ENCODE results near the gene GALNS. TPM values are rescaled to one million over a fixed set of nuclear protein-coding genes. Genes with fewer than 3 reads are reported as not detected.

Gene GALNS, protein sequence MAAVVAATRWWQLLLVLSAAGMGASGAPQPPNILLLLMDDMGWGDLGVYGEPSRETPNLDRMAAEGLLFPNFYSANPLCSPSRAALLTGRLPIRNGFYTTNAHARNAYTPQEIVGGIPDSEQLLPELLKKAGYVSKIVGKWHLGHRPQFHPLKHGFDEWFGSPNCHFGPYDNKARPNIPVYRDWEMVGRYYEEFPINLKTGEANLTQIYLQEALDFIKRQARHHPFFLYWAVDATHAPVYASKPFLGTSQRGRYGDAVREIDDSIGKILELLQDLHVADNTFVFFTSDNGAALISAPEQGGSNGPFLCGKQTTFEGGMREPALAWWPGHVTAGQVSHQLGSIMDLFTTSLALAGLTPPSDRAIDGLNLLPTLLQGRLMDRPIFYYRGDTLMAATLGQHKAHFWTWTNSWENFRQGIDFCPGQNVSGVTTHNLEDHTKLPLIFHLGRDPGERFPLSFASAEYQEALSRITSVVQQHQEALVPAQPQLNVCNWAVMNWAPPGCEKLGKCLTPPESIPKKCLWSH
- total RNA-seq = 15.5 TPM
- long read RNA-seq, transcript GALNS-201 (14 exons, 2,363 nt) = major isoform, 25 of 48 reads
- long read RNA-seq, partial matches to known transcripts = 7 of 48 reads
- long read RNA-seq, other reads (novel, unspliced or antisense) = 16 of 48 reads

DNA sequence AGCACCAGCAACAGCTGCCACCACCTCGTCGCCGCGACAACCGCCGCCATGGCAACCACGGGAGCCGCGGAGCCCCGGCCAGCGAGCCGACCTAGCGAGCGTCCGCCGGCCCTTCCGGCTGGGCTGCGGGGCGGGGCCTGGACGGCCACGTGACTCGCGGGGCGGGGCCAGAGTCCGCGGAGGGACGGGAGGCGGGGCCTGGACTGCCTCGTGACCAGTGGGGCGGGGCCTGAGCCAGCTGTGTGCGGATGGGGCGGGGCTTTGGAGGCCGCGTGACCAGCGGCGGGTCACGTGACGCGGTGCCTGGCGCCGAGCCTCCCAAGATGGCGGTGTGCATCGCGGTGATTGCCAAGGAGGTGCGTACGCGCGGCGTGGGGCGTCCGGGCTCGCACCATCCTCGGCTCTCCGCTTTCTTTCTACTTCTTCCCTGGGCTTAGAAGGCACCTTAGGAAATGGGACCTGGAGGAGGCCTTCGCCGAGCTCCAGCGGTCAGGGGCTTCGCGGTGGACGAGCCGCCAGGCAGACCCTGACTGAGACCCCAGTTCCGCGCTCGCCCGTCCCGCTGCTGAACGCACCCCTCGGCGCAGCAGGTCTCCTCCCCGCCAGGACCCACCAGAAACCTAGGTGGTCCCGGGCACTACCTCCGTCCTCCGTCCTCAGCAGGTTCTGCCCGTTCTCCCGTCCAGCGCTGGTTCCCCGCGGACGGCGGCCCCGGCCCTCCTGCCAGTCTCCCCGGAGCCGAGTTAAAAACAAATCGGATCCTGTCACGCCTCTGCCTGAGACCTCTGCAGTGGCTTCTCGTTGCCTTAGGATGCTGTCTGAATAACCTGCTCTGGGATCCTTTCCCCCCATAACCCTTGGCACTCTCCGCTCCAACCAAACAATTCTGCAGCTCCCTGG lies at the start of gene GALNS, which contains the start of gene TRAPPC2L:
Gene GALNS, minus strand, starts transcription at position 120 of the 900 bp plus-strand sequence. Its CDS starts 70 bp downstream, at position 50.
Gene TRAPPC2L, plus strand, starts transcription at position 300 of the 900 bp plus-strand sequence. Its CDS starts 24 bp downstream, at position 324.
- Histone ChIP-seq H3K36me3 (peaks cover 28% of the 10 kb centered on the region), H3K9me3 (replicated peaks) (no peaks in the 10 kb centered on the region), H3K4me1 (peaks cover 32% of the 10 kb centered on the region), H3K27me3 (ENCODE audit: low read depth) (no peaks in the 10 kb centered on the region), H3K4me3 (peak within 1 kb of the TSS; percentile 98), H3K27ac (replicated peaks) (peak within 1 kb of the TSS; percentile 92)
- intact Hi-C loops (cut with micrococcal nuclease) = no loop called here
- TF ChIP-seq, protein P1, sequence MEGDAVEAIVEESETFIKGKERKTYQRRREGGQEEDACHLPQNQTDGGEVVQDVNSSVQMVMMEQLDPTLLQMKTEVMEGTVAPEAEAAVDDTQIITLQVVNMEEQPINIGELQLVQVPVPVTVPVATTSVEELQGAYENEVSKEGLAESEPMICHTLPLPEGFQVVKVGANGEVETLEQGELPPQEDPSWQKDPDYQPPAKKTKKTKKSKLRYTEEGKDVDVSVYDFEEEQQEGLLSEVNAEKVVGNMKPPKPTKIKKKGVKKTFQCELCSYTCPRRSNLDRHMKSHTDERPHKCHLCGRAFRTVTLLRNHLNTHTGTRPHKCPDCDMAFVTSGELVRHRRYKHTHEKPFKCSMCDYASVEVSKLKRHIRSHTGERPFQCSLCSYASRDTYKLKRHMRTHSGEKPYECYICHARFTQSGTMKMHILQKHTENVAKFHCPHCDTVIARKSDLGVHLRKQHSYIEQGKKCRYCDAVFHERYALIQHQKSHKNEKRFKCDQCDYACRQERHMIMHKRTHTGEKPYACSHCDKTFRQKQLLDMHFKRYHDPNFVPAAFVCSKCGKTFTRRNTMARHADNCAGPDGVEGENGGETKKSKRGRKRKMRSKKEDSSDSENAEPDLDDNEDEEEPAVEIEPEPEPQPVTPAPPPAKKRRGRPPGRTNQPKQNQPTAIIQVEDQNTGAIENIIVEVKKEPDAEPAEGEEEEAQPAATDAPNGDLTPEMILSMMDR (IDR thresholded peaks at IDR 0.05; ENCODE audit: borderline replicate concordance) = no peak
- peak; percentile 99 for DNase-seq

DNA sequence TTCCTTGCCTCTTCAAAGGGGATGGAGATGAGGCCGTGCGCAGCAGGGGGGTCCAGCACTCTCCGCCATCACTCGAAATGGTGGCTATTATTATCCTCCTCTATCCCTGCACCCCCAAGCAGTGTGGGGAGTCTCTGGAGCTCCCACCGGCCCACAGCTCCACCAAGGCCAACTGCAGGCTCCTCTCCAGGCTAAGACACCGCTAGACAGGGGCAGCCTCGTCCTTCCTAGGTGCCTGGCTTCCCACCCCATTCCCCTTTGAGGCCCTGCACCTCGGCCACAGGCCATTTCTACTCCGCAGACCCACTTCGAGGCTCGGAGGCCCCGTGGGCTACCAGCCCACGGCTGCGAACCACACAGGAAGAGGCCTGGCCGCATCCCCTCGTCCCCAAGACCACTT lies 49.3 kb upstream of the GALNS start:
- intact Hi-C loops (cut with micrococcal nuclease) = no loop called here
- Histone ChIP-seq H3K9me3 (replicated peaks) (no peaks in the 10 kb centered on the region), H3K4me1 (peaks cover 66% of the 10 kb centered on the region), H3K36me3 (peaks cover 3% of the 10 kb centered on the region), H3K27me3 (ENCODE audit: low read depth) (peaks cover 7% of the 10 kb centered on the region), H3K27ac (replicated peaks) (no peak overlapping the region), H3K4me3 (no peak overlapping the region)
- TF ChIP-seq, protein P1 (IDR thresholded peaks at IDR 0.05; ENCODE audit: borderline replicate concordance) = no peak
- no peak for DNase-seq

DNA sequence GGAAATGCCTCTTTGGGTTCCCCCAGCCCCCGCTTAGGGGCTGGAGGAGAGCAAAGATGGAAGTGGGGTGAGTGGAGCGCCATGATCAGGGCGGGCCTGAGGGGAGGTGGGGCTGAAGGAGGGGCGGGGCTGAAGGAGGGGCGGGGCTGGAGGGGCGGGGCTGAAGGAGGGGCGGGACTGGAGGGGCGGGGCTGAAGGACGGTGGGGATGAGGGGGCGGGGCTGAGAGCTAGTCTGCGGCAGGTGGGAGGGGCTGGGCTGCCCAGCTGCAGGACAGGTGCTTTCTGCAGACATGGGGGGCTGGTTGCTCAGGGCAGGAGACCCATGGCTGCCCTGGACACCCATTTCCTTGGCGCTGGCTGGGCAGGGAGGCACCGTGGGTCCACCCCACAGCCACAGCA lies 48.8 kb upstream of the GALNS start:
- TF ChIP-seq, protein P1 (IDR thresholded peaks at IDR 0.05; ENCODE audit: borderline replicate concordance) = no peak
- Histone ChIP-seq H3K4me1 (peaks cover 61% of the 10 kb centered on the region), H3K9me3 (replicated peaks) (no peaks in the 10 kb centered on the region), H3K36me3 (peaks cover 8% of the 10 kb centered on the region), H3K4me3 (no peak overlapping the region), H3K27me3 (ENCODE audit: low read depth) (peaks cover 5% of the 10 kb centered on the region), H3K27ac (replicated peaks) (no peak overlapping the region)
- intact Hi-C loops (cut with micrococcal nuclease) = no loop called here
- no peak for DNase-seq

DNA sequence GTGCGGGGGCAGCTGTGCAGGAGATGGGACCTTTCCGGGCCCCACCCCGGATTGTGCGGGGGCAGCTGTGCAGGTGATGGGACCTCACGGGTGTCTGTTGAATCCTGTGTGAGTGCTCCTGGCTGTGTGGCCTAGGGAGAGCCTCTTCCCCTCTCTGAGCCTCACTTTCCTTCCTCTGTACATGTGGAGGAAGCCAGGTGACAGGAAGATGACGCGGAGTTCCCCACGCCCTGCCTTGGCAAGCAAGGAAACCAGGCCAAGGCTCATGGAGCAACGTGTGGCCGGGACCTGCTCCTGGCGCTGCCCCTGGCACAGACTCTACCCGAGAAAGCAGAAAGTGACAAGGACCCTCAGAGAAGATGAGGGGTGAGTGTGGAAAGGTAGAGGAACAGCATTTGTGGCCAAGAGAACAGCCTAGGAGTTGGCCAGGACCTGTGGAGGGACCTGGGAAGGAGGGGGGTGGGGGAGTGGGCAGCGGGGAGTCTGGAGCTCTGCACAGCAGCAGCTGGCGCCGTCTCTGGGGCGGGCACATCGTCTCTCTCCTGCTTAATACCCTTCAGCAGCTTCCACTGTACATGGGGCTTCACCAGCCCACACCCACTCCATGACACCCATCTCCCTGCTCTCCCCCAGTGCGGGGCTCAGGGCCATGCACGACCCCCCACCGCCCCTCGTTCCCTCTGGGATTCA lies 48.1 kb upstream of the GALNS start:
- peak overlapping the region; percentile 21 for H3K4me3 ChIP-seq
- TF ChIP-seq, protein P1 (IDR thresholded peaks at IDR 0.05; ENCODE audit: borderline replicate concordance) = no peak
- no peak for DNase-seq
- H3K36me3 ChIP-seq = peaks cover 15% of the 10 kb centered on the region
- peaks cover 5% of the 10 kb centered on the region for H3K27me3 ChIP-seq (ENCODE audit: low read depth)
- H3K27ac ChIP-seq (replicated peaks) = peak overlapping the region; percentile 64
- intact Hi-C loops (cut with micrococcal nuclease) = no loop called here
- peaks cover 54% of the 10 kb centered on the region for H3K4me1 ChIP-seq
- H3K9me3 ChIP-seq (replicated peaks) = no peaks in the 10 kb centered on the region

Measured in left ventricle myocardium inferior (tissue), 1 donor.